Midbrain (tissue), 1 donor: ENCODE data around the gene PPP1R3C.

ENCODE experiments used
- DNase-seq: peaks from one replicate; lab custom pipeline; 2025; lab: John Stamatoyannopoulos, UW

Gene PPP1R3C

DNA sequence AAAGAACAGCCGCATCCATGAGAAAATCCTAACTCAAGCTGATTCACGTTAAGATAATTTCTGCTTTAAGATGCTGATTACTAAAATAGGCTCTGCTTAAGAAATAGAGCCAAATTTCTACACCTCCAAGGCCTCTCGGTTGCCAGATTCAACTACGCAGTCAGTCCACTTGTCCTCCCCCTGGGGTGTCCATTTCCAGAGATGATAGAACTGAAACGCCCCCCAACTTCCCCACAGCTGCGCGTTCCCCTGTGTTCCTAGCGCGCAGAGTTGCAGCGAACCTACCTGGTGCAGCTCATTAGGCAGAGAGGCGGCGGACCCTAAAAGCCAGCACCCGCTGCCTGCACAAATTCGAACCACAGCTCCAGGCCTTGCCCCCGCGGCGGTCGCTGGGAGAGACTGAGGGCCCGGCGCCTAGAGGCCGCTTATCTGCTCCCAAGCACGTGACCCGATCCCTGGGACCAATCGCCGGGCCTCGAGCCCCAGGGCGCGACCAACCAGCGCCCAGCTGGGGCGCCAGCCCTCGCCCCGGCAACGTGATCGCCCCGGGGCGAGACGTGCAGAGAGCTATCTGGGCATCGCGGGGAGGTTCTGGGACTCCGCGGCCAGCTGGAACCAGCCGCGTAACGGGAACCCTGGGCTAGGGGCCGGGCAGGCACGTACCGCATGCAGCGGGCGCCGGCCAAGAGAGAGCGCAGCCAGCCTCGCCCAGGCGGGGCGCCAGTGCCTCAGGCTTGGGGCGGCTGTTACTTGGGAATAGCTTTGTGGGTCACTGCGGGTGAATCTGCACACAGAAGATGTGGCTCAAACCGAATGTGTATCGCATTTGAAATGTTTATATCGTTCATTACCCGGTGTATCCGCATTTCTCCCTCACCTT, at the start of gene PPP1R3C:
Gene PPP1R3C (minus strand): TSS at position 401 of the 880 bp plus-strand sequence. CDS start 102 bp downstream, at position 299.
- peak; percentile 92 for DNase-seq

- no peak for DNase-seq
Measured at GRCh38 chr10:91681361-91682276, 48.7 kb upstream of the PPP1R3C start.

DNA sequence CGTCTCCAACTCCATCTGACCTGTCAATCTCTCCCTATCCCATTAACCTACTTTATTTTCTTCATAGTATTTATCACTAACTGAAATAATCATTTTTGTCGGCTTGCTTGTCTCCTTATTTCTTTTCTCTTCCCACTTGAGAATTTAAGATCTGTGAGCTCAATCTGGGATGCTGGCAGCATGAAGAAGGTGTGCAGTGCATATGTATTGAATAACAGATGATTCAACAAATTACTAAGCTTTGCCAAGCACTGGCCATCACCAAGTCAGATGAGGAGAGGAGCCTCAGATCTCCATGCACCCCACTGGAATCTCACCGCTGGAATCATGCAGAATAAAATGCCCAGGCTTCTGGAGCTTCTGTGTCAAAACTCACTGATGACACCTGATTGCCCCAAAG, 47.6 kb upstream of the PPP1R3C start:
- DNase-seq, result no peak

GRCh38 chr10:91679296-91679695, 46.4 kb upstream of the PPP1R3C start:
- no peak for DNase-seq

DNA sequence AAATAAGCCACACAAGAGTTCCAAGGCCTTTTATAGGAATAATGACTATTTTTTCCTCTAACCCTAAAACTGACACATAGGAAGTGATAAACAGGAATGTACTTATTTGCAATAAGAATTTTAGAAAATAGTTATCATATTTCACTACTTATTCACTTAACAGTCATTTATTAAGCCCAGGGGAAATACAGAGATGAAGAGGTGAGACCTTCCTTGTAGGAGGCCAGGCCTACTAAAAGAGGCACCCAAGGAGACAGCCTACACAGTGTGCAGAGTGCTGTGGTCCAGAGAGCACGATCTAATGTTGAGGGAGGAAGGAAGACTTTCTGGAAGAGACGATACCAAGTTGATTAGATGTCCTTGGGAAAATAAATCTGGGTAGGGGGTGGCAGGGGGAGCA, 45.0 kb upstream of the PPP1R3C start:
- no peak for DNase-seq

GRCh38 chr10:91672021-91672608, 39.2 kb upstream of the PPP1R3C start:
- DNase-seq, result no peak

- no peak for DNase-seq
Measured at GRCh38 chr10:91668913-91669312, 36.0 kb upstream of the PPP1R3C start.

- no peak for DNase-seq
Measured at GRCh38 chr10:91665842-91666241, 33.0 kb upstream of the PPP1R3C start.

GRCh38 chr10:91664426-91664825, 31.6 kb upstream of the PPP1R3C start:
- DNase-seq, result no peak

DNA sequence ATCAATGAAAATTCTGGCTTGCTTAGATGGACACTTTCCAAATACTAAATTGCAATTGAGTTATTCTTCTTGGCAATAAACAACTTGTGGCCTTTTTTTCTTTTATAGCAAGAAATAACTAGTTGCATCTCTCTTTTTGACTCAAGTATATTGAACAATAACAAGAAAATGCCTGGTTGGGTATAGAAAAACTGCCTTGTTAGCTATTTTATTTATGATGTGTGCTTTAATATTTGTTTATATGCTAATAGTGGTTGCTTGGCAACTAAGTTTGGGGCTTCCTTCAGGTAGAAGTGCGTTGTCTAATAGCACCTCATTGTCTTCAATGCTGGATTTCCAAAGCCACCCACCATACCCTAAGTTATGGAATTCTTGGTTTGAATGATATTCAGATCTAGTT, 30.1 kb upstream of the PPP1R3C start:
- no peak for DNase-seq

- no peak for DNase-seq
Measured at GRCh38 chr10:91653219-91653870, 20.5 kb upstream of the PPP1R3C start.

GRCh38 chr10:91652364-91652763, 19.5 kb upstream of the PPP1R3C start:
- no peak for DNase-seq

DNA sequence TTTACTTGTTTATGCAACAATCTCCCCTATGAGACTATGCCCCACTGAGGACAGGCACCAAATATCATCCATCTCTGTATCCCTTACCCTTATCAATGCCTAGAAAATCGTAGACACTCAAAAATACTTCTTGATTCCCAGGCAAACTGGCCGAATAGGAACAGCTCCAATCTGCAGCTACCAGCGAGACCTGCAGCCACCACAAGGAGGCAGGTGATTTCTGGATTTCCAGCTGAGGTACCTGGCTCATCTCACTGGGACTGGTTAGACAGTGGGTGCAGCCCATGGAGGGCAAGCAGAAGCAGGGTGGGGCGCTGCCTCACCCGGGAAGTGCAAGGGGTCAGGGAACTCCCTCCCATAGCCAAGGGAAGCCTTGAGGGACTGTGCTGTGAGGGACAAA, 10.8 kb upstream of the PPP1R3C start:
- DNase-seq, result no peak

GRCh38 chr10:91642831-91643692, 10.2 kb upstream of the PPP1R3C start:
- no peak for DNase-seq

DNA sequence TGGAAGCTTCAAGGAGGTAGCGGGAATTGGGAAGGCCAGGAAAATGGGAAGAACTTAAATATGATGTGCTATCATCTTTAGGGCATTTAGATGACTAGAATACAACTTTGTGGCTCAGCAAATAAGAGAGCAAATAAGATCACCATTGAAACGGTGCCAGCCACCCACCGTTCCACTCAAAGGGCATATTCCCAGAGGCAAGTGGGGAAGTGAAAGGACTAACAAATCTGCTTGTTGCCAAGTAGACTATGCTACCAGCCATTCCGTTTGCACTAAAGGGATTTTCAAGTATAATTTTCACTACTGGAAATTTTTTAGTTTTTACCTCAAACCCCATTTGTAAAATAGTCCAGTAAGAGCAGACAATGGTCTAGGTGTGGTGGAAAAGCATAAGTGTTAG, 4.0 kb upstream of the PPP1R3C start:
- no peak for DNase-seq

DNA sequence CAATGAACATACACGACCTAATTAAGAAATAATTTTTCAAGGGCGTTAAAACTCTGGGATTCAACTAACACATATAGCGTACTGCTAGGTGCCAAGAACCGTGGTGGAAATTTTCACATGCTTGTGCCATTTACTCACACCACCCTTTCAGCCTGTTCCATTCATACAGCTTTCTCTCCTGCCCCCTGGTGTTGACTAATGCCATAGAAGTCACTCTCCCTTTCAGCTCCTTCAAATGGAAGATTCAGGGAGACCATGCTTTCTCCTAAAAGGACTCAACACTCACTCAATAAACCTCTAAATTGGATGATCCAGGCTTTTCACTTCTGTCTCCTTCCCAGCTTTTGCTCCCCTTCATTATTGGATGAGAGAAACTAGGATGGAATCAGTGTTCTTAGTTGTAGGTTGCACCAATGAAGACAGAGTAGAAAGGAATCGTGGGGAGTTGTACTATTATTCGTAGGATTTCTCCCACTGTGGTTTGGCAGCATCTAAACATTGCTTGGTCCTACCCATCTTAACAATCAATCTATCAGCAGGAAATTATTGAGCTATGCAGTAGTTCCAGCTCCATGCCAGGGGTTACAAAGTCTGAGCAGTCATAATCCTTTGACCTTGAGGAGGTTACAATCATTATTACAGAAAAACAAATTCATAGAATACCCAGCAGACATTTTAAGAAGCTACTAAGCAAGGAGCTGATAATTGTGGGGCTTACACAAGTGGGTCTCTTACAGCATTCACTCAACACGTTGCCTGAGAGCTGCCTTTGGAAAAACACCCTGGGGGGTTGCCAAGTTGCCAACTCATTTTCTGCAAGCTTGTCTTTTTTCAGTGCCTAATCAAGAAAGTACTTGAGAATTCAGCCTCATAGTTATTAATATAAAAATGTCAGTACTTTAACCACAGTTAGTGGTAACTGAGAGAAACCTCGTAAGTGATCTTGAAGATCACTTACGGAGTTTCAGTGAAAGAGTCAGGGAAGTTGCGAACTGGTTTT, 2.8 kb upstream of the PPP1R3C start:
- DNase-seq, result peak; percentile 82

GRCh38 chr10:91634898-91635297, 2.0 kb upstream of the PPP1R3C start:
- no peak for DNase-seq

GRCh38 chr10:91634246-91634645, 1.4 kb upstream of the PPP1R3C start:
- DNase-seq, result no peak

DNA sequence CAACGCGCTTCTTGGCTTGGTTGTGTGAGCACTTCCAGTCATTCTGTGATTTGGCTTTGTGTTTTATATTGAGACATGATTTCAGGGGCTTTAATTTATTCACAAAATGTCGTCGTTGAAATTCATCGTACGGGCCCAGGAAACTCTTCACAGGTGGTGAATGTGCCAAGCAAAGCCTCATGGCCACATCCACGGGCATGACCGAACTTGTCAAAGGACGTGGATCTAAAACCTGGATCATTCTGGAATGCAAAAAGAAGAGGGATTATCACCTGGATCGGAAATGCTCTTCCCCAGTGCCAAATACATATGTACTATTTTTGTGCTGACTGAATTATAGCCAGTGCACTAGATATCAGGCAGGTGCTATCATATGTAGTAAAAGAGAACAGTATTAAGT, 2.2 kb downstream of the PPP1R3C start:
- no peak for DNase-seq
